ENCODE results near the gene ZNF107.

DNA sequence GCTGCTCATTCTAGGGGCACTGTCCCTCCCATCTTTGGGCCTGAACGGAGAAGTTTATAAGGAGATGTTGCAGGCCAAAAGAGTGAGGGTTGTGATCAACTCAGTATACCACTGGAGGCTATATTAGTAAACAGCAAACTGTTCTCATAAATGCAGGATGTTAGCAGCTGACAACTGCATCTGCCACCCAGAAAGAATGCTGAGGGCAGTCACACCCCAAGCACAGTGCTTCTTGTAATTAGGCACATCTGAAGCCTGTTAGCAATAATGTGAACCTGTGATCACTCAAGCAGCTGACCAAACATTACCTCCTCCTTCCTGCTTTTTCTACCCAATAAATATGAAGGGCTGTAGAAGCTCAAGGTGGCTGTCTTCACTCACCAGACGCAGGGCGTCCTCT lies 89.9 kb downstream of the ZNF107 start:
- TF ChIP-seq, protein P1, sequence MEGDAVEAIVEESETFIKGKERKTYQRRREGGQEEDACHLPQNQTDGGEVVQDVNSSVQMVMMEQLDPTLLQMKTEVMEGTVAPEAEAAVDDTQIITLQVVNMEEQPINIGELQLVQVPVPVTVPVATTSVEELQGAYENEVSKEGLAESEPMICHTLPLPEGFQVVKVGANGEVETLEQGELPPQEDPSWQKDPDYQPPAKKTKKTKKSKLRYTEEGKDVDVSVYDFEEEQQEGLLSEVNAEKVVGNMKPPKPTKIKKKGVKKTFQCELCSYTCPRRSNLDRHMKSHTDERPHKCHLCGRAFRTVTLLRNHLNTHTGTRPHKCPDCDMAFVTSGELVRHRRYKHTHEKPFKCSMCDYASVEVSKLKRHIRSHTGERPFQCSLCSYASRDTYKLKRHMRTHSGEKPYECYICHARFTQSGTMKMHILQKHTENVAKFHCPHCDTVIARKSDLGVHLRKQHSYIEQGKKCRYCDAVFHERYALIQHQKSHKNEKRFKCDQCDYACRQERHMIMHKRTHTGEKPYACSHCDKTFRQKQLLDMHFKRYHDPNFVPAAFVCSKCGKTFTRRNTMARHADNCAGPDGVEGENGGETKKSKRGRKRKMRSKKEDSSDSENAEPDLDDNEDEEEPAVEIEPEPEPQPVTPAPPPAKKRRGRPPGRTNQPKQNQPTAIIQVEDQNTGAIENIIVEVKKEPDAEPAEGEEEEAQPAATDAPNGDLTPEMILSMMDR (IDR thresholded peaks at IDR 0.05): no peak
- TF ChIP-seq POLR2A (IDR thresholded peaks at IDR 0.05): no peak
